HG03196 (cell line): ENCODE data around the gene ADGRL1.
"Not testable (repeated sequence)": the region's sequence is repeated elsewhere in the genome, so short reads cannot be mapped to it uniquely, and the experiment has no call there.

ENCODE experiments used
- ATAC-seq: cut with Tn5 transposase; IDR thresholded peaks from one replicate; pipeline ENCODE4 v1.9.1; 2021; ENCODE audit not compliant: unreplicated experiment

The ADGRL1 gene

GRCh38 chr19:14218620-14219330 lies 12.8 kb upstream of the ADGRL1 start:
- ATAC-seq = no peak

DNA sequence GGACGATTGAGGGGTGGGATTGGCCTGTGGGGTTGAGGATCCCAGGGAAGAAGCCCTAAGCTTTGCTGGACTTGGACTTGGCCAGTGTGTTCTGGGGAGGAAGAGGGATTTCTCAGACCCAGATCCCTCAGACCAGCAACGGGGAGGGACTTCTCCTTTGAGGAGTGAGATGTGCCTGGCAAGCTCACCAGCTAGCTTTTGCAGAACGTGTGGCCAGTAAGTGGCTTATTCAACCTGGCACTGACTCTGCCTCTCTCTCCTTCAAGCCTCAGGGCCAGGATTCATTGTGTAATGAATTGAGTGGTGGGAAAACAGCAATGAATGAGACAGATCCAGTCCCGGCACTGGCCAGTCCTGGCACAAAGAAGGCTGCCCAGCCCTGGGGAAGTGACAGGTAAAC lies 11.9 kb upstream of the ADGRL1 start:
- not testable (repeated sequence) for ATAC-seq

DNA sequence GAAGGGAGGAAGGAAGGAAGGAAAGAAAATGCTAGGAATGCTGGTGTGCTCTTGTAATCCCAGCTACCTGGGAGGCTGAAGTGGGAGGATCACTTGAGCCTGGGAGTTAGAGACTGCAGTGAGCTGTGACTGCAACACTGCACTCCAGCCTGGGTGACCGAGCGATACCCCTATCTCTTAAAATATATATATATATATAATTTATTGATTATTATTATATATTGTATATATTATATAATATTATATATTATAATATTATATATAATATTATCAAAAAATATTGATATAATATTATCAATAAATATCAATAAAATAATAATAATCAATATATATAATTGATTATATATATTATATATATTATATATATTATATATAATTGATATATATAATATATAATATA lies 8.6 kb upstream of the ADGRL1 start:
- ATAC-seq = no peak

- not testable (repeated sequence) for ATAC-seq
Observed at GRCh38 chr19:14210182-14210581, 4.2 kb upstream of the ADGRL1 start.

DNA sequence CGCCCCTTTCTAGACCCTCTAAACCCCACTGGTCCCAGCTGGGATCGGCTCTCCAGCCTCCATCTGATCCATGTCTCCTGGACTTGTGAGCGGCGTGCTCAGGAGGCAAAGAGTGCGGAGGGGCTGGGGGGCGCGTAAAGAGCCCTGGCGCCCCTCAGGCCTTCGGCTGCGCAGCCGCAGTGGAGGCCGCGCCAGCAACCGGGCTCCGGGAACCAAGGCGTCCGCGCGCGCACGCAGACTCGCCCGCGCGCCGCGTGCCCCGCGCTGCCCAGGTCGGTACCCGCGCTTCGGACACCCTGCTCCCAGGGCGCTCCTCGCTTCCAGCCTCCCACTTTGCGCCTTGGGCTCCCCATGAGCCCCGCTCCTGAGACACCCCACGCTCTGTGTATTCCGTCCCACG lies 3.4 kb upstream of the ADGRL1 start:
- ATAC-seq = not testable (repeated sequence)

DNA sequence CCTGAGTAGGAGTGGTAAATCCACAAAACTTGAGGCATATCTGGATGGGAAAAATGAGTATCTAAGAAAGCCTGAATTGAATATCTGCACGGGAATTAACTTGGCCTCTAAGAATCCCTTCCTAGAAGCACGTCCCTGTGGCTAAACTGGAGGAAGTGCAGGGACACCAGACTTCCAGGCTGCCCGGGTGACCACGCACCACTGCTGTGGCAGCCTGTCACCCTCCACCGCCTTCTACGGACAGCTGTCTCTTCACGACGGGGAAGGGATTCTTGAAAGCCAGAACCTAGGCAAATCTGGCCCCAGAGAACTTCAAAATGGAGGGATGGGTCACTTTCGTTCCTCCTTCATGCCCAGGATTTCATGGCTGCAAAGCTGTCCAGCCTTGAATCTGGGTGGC lies 2.5 kb upstream of the ADGRL1 start:
- not testable (repeated sequence) for ATAC-seq

DNA sequence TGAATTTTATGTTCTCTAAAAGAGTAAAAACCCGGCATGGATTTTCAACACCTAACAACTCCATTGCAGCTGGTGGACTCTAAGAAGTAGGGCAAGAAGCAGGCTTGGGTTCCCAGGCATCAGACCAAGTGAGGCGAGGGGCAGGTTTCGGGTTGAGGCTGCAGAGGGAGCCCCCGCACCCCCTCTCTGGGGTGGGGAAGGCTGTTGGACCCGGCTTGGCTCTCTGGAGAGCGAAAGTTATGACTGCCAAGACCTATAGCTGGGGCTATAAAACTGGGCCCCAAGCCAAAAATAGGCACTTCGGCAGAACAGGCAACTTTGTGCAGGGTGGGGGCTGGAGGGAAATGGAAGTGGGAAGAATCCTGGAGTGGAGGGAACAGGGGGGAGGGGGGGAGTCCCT lies 1.8 kb upstream of the ADGRL1 start:
- ATAC-seq = not testable (repeated sequence)

GRCh38 chr19:14206737-14207726 lies 1.1 kb upstream of the ADGRL1 start:
- peak; percentile 43 for ATAC-seq

DNA sequence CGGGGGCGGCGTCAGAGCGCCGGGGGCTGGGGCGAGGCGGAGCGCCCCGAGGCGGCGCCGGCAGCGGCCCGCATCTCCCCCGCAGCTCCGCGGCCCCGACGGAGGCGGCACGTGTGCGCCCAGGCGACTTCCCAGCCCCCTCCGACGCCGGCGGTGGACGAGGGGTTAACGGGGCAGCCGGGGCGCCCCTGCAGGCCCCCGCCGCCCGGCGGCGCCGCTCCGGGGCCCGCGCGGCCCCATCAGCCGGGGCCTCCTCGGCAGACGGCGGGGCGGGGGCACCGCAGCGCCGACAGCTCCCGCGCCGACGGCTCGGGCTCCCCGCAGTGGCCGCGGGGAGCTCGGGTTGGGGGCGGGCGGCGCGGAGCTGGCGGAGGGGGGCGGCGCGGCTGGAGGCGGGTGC lies 339 bp upstream of the ADGRL1 start:
- ATAC-seq = not testable (repeated sequence)

DNA sequence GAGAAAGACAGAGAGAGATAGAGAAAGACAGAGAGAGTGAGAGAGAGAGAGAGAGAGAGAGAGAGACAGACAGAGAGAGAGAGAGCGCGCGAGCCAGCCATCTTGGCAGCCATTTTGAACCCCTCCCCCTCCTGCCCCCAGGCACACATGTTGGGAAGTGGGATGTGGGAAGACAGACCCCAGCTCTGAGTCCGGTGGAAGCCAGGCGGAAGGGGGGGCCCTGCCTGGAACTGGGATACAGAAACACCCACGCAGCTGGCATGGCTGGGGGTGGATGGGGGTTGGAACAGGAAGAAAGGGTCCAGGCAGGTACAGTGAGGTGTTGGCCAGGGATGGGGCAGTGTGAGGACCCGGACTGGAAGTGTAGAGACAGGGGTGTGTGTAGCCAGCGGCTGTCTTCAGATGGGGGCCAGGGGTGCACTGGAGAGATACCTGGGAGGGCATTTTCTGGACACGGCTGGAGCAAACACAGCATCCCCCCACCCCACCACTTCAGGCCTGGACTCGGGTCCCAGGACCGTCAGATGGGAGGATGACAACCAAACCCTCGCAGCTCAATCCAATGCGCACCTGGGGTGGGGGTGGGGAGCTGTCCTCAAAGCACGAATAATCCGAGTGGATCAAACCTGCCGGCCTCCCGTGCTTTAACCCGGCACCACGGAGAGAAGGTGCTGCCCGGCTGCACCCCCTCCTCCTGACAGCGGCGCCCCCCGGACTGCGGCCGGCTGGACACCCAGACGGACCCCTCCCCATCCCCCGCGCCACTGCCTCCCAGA lies 1.1 kb downstream of the ADGRL1 start:
- not testable (repeated sequence) for ATAC-seq

- not testable (repeated sequence) for ATAC-seq
Observed at GRCh38 chr19:14204219-14204618, 1.8 kb downstream of the ADGRL1 start.

- not testable (repeated sequence) for ATAC-seq
Observed at GRCh38 chr19:14203788-14204187, 2.2 kb downstream of the ADGRL1 start.

DNA sequence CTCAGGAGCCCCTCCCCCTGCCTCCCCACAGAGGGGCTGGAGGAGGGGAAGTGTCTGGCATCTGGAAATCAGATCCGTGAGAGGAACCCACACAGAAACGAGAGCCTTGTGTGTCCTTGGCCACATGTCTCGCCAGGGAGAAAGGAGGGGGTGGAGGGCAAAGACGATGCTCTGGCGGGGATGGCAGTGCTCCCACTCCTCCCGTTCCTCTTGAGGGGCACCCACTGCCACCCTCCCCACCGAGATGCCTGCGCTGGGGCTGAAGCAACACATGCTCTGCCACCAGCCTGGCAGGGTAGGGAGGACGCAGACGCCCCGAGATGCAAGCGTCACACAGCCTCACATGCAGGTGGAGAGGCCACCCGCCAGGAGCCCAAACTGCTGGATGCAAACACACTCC lies 2.8 kb downstream of the ADGRL1 start:
- no peak for ATAC-seq

DNA sequence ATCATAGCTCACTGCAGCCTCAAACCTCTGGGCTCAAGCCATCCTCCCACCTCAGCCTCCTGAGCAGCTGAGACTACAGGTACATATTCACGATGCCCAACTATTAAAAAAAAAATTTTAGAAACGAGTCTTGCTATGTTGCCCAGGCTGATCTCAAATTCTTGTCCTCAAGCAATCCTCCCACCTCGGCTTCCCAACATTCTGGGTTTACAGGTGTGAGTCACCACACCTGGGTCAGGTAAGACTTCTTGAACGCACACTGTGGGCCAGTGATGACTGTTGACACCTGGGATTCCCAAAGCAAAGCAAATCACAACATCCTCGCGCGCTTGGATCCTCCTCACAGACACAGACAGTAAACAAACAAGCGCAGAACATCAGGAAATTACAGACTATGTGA lies 4.5 kb downstream of the ADGRL1 start:
- ATAC-seq = not testable (repeated sequence)

GRCh38 chr19:14200147-14200841 lies 5.7 kb downstream of the ADGRL1 start:
- not testable (repeated sequence) for ATAC-seq

GRCh38 chr19:14198384-14199376 lies 7.3 kb downstream of the ADGRL1 start:
- ATAC-seq = no peak

- ATAC-seq = no peak
Observed at GRCh38 chr19:14197882-14198281, 8.1 kb downstream of the ADGRL1 start.

DNA sequence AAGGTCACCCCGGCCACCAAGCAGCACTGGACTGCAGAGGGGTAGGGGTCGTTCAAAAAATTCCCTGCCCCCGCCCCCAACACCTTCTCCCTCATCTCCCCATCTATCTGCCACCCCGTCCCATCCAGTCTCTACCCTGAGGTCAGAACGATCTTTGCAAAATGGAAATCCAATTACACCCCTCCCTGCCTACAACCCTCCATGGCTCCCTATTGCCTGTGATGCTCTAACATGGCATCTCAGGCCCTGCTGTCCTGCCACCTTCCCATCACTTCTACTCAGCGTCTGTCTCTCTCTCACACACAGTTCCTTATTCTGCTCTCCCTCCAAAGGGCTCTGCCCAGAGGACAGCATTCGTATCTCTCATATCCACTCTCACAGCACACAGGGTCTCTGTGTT lies 8.7 kb downstream of the ADGRL1 start:
- not testable (repeated sequence) for ATAC-seq

DNA sequence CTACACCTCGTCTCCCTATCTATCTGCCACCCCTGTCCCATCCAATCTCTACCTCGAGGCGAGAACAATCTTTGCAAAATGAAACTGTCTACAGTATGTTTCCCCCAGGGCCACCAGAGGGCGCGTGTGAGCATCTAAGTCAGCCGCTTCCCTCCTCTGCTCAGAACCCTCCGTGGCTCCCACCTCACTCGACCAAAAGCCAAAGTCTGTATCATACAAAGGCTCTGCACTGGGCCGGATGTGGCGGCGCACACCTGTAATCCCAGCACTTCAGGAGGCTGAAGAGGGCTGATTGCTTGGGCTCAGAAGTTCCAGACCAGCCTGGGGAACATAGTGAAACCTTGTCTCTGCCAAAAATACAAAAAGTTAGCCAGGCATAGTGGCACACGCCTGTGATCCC lies 9.9 kb downstream of the ADGRL1 start:
- not testable (repeated sequence) for ATAC-seq
